Measurements from ENCODE around the gene SARDH. TPM values are rescaled to one million over a fixed set of nuclear protein-coding genes. Genes with fewer than 3 reads are reported as not detected.
A peak's percentile ranks its signal among the peaks of the same experiment; 100 is the strongest.

Gene SARDH
- total and polyA plus RNA-seq, 2 of the 13 experiments (the other 11 are each of a cell fraction or from before 2014, with no cell fraction given) = 11.6 to 34.9 TPM

- no peak; the same call in 1 of the 2 replicates for TF ChIP-seq ZBTB4 (CRISPR knock-in tag; IDR thresholded peaks at IDR 0.05; ENCODE audit: borderline replicate concordance)
- no peak for TF ChIP-seq CHCHD3 (CRISPR knock-in tag; IDR thresholded peaks at IDR 0.05)
- TF ChIP-seq ZNF558 (CRISPR knock-in tag; IDR thresholded peaks at IDR 0.05; ENCODE audit: borderline replicate concordance) = no peak
- TF ChIP-seq, protein P1, sequence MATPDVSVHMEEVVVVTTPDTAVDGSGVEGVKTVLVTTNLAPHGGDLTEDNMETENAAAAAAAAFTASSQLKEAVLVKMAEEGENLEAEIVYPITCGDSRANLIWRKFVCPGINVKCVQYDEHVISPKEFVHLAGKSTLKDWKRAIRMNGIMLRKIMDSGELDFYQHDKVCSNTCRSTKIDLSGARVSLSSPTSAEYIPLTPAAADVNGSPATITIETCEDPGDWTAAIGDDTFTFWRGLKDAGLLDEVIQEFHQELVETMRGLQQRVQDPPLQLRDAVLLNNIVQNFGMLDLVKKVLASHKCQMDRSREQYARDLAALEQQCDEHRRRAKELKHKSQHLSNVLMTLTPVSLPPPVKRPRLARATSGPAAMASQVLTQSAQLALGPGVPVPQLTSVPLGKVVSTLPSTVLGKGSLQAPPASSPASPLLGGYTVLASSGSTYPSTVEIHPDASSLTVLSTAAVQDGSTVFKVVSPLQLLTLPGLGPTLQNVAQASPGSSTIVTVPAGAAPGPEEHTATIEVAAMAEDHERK (CRISPR knock-in tag; IDR thresholded peaks at IDR 0.05; ENCODE audit: low read depth) = no peak
- no peak for TF ChIP-seq SRSF9 (IDR thresholded peaks at IDR 0.05; ENCODE audit: borderline replicate concordance, insufficient read depth, low read depth, low read length, poor library complexity, severe bottlenecking)
- no peak for TF ChIP-seq RAD51 (IDR thresholded peaks at IDR 0.05; ENCODE audit: borderline replicate concordance)
- TF ChIP-seq RORA (CRISPR knock-in tag; IDR thresholded peaks at IDR 0.05) = no peak
- TF ChIP-seq ZNF101 (CRISPR knock-in tag; IDR thresholded peaks at IDR 0.05; ENCODE audit: borderline replicate concordance, low read depth) = 0 out of 2 replicates have a peak, but pooled peaks have one; percentile 69
- TF ChIP-seq, protein P2, sequence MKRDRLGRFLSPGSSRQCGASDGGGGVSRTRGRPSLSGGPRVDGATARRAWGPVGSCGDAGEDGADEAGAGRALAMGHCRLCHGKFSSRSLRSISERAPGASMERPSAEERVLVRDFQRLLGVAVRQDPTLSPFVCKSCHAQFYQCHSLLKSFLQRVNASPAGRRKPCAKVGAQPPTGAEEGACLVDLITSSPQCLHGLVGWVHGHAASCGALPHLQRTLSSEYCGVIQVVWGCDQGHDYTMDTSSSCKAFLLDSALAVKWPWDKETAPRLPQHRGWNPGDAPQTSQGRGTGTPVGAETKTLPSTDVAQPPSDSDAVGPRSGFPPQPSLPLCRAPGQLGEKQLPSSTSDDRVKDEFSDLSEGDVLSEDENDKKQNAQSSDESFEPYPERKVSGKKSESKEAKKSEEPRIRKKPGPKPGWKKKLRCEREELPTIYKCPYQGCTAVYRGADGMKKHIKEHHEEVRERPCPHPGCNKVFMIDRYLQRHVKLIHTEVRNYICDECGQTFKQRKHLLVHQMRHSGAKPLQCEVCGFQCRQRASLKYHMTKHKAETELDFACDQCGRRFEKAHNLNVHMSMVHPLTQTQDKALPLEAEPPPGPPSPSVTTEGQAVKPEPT (CRISPR knock-in tag; IDR thresholded peaks at IDR 0.05; ENCODE audit: low read depth) = no peak; the same call in 1 of the 2 replicates
- no peak for TF ChIP-seq GPBP1L1 (CRISPR knock-in tag; IDR thresholded peaks at IDR 0.05)
- TF ChIP-seq ZNF713 (CRISPR knock-in tag; IDR thresholded peaks at IDR 0.05) = no peak
- TF ChIP-seq ZNF549 (CRISPR knock-in tag; IDR thresholded peaks at IDR 0.05) = no peak
- TF ChIP-seq, protein P3, sequence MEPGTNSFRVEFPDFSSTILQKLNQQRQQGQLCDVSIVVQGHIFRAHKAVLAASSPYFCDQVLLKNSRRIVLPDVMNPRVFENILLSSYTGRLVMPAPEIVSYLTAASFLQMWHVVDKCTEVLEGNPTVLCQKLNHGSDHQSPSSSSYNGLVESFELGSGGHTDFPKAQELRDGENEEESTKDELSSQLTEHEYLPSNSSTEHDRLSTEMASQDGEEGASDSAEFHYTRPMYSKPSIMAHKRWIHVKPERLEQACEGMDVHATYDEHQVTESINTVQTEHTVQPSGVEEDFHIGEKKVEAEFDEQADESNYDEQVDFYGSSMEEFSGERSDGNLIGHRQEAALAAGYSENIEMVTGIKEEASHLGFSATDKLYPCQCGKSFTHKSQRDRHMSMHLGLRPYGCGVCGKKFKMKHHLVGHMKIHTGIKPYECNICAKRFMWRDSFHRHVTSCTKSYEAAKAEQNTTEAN (CRISPR knock-in tag; conservative IDR thresholded peaks at IDR 0.05) = 0 out of 2 replicates have a peak, but pooled peaks have one; percentile 33
- TF ChIP-seq BRD4 (CRISPR knock-in tag; IDR thresholded peaks at IDR 0.05) = peak; percentile 42; the same call in 1 of the 2 replicates
- TF ChIP-seq, protein P4, sequence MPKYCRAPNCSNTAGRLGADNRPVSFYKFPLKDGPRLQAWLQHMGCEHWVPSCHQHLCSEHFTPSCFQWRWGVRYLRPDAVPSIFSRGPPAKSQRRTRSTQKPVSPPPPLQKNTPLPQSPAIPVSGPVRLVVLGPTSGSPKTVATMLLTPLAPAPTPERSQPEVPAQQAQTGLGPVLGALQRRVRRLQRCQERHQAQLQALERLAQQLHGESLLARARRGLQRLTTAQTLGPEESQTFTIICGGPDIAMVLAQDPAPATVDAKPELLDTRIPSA (CRISPR knock-in tag; IDR thresholded peaks at IDR 0.05; ENCODE audit: borderline replicate concordance) = no peak
- peak; percentile 93 for TF ChIP-seq HNF4G (IDR thresholded peaks at IDR 0.05; ENCODE audit: borderline replicate concordance, low read depth, low read length)
- peak; percentile 96 for TF ChIP-seq HNF4G (CRISPR knock-in tag; IDR thresholded peaks at IDR 0.05; ENCODE audit: borderline replicate concordance, low read depth)
- no peak for TF ChIP-seq ARHGAP35 (CRISPR knock-in tag; IDR thresholded peaks at IDR 0.05; ENCODE audit: borderline replicate concordance)
These were observed 30.8 kb upstream of the SARDH start (continued) for GRCh38 chr9:133768859-133769510.
